Activated naive CD4-positive, alpha-beta T cell treated with anti-CD3 and anti-CD28 coated beads, Interleukin-2, amount 10 ng/mL, durations not matched to agents 7 days and 5 days (primary cell): ENCODE results near the gene ZNF652.

ENCODE experiments used
- CTCF ChIA-PET: fragments of 350-600 bp; sonication (Branson Sonifier 250); formaldehyde crosslinking; loops from one replicate; lab custom pipeline; 2021; ENCODE audit warnings: antibody characterized with exemption; lab: Charles Lee
- DNase-seq: peaks from one replicate; pipeline ENCODE4 v3.0.0-alpha.2; 2020
- H3K27ac Mint-ChIP-seq: one replicate; pipeline ENCODE4 v1.8.0; 2021; ENCODE audit warnings: mild to moderate bottlenecking, moderate library complexity, mixed read lengths
- H3K27me3 Mint-ChIP-seq: one replicate; pipeline ENCODE4 v1.8.0; 2021; ENCODE audit warnings: mild to moderate bottlenecking, mixed read lengths
- H3K36me3 Mint-ChIP-seq: one replicate; pipeline ENCODE4 v1.8.0; 2021; ENCODE audit warnings: mixed read lengths
- H3K4me1 Mint-ChIP-seq: one replicate; pipeline ENCODE4 v1.8.0; 2021; ENCODE audit warnings: mixed read lengths
- H3K4me3 Mint-ChIP-seq: one replicate; pipeline ENCODE4 v1.8.0; 2021; ENCODE audit warnings: mild to moderate bottlenecking, moderate library complexity, mixed read lengths
- H3K9me3 Mint-ChIP-seq: one replicate; pipeline ENCODE4 v1.8.0; 2021; ENCODE audit warnings: mixed read lengths

ZNF652 gene

DNA sequence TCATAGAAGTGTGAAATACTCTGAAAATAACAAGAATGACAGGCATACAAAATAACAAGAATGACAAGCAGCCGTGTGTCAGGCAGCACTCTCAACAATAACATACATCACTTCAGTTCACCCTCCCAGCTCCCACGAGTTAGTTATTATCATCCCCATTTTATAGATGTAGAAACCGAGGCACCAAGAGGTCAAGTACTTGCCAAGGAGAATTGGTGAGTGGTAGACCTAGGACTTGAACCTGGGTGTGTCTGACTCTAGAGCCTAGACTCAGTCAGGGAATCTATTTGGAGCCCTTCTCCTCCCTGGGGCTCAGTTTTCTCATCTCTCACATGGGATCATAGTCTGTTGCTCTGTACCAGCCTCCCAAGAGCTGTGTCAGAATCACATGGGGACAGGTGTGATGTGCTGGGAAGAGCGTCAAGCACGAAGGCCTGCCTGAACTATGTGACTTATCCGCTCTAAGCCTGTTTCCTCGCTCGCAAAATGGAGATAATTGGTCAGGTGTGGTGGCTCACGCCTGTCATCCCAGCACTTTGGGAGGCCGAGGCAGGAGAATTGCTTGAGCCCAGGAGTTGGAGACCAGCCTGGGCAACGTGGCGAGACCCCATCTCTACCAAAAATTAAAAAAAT lies 112.0 kb downstream of the ZNF652 start:
- H3K36me3 Mint-ChIP-seq: no peaks in the 10 kb centered on the region
- no peaks in the 10 kb centered on the region for H3K4me1 Mint-ChIP-seq
- H3K27ac Mint-ChIP-seq: peak overlapping the region; percentile 5
- H3K9me3 Mint-ChIP-seq: no peaks in the 10 kb centered on the region
- CTCF ChIA-PET: interaction anchor here (0.5 kb wide), 1 partner anchor 17 kb away, joined by 3 read pairs; no protein-coding TSS in a partner anchor
- DNase-seq: no peak
- H3K27me3 Mint-ChIP-seq: peaks cover 40% of the 10 kb centered on the region
- H3K4me3 Mint-ChIP-seq: no peak overlapping the region

DNA sequence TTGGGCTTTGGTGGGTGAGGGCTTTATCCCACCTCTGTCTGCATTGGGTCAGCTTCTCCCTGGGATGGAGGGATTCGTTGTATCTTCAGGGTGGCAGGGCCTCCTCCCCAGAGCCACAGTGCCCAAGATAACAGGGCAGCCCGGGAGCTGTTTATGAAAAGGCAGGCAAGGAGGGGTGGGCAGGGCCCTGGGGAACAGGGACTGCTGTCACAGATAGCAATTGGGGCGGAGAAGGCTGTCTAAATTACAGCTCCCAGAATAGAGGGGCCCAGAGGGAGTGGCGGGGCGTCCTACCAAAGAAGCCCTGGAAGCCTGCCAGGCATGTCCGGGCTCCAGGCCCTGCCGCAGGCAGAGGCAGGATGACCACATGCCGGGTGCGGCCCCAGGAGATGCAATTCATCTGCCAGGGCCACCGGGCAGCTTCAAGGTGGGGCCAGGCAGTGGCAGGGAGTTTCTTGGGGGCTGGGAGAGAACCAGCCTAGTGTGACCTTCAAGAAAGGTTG lies 112.7 kb downstream of the ZNF652 start:
- Mint-ChIP-seq H3K27me3 (peaks cover 46% of the 10 kb centered on the region), H3K36me3 (no peaks in the 10 kb centered on the region), H3K4me1 (no peaks in the 10 kb centered on the region), H3K9me3 (no peaks in the 10 kb centered on the region), H3K4me3 (no peak overlapping the region), H3K27ac (no peak overlapping the region)
- CTCF ChIA-PET: interaction anchor here (0.5 to 1.3 kb wide), 2 partner anchors 16 to 22 kb away, joined by 3 to 4 read pairs; no protein-coding TSS in a partner anchor
- no peak for DNase-seq

DNA sequence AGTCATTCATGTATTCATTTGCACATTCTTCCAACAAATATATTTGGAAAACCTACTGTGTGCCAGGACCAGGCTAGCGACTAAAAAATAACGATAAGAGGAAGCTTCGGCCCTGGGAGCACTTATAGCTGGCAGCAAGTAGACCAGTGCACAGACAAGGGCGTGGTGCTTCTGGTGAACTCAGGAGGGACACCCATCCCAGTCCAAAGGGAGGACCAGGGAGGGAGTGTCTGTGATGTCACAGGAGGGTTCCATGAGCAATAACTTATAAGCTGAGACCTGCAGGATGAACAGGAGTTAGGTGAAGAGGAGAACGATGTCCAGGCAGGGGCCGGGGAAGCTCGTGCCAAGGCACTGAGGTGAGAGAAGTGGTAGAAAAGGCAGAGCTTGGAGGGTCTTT lies 114.1 kb downstream of the ZNF652 start:
- no peaks in the 10 kb centered on the region for H3K36me3 Mint-ChIP-seq
- H3K4me3 Mint-ChIP-seq: no peak overlapping the region
- H3K27ac Mint-ChIP-seq: peak overlapping the region; percentile 61
- no peaks in the 10 kb centered on the region for H3K9me3 Mint-ChIP-seq
- H3K4me1 Mint-ChIP-seq: no peaks in the 10 kb centered on the region
- H3K27me3 Mint-ChIP-seq: peaks cover 41% of the 10 kb centered on the region
- DNase-seq: no peak
- CTCF ChIA-PET: interaction anchor here (0.8 to 1.3 kb wide), 2 partner anchors 21 to 26 kb away, joined by 3 to 4 read pairs; no protein-coding TSS in a partner anchor

DNA sequence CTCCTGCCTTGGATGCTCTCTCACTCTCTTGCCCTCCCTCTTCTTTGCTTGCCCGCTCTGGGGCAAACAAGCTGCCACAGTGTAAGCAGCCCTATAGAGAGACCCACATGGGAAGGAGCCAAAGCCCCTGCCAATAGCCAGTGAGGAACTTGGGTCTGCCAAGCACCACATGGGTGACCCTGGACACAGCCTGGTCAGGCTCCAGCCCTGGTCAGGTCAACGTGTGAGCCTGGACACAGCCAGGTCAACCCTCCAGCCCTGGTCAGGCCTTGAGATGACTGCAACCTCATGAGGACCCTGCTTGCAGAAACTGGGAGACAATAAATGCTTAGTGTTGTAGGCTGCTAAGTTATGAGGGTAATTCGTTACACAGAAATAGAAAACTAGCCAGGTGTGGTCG lies 117.2 kb downstream of the ZNF652 start:
- Mint-ChIP-seq H3K36me3 (no peaks in the 10 kb centered on the region), H3K4me1 (no peaks in the 10 kb centered on the region), H3K27ac (no peak overlapping the region), H3K9me3 (no peaks in the 10 kb centered on the region), H3K4me3 (no peak overlapping the region), H3K27me3 (peaks cover 32% of the 10 kb centered on the region)
- no peak for DNase-seq
- CTCF ChIA-PET: no interaction called here
